Brain microvascular endothelial cell (primary cell): ENCODE measurements around the gene OR13J1.

Source experiments
- DNase-seq: peaks from one replicate; pipeline ENCODE4 v3.0.0-alpha.2; 2020
- H3K27ac ChIP-seq: fragments of 250-450 bp; sonication (Bioruptor Pico); 2 replicates; pipeline ENCODE4 v1.5.1; 2020; ENCODE audit warnings: mild to moderate bottlenecking, moderate library complexity
- H3K27me3 ChIP-seq: fragments of 250-450 bp; sonication (Bioruptor Pico); replicated peaks from 2 replicates; pipeline ENCODE4 v1.5.1; 2020; ENCODE audit warnings: mild to moderate bottlenecking
- H3K36me3 ChIP-seq: fragments of 250-450 bp; sonication (Bioruptor Pico); replicated peaks from 2 replicates; pipeline ENCODE4 v1.5.1; 2020; ENCODE audit warnings: mild to moderate bottlenecking
- H3K4me3 ChIP-seq: 2 replicates; pipeline ENCODE4 v1.5.1; 2011; ENCODE audit warnings: low read depth, mild to moderate bottlenecking, control low read depth, low read length, moderate library complexity
- in situ Hi-C: cut with HindIII; loops from 2 replicates; pipeline ENCODE4 v1.10.0; 2017; ENCODE audit warnings: low sequenced_read_pairs, low pct_ligation_motif_present
- TF ChIP-seq, protein P1 (sequence below): IDR thresholded peaks from 2 replicates; pipeline ENCODE4 v1.5.1; 2011; ENCODE audit warnings: low read depth, mild to moderate bottlenecking, moderate library complexity, low read length, control low read depth, inconsistent platforms; ENCODE audit errors: missing control alignments

The OR13J1 gene

DNA sequence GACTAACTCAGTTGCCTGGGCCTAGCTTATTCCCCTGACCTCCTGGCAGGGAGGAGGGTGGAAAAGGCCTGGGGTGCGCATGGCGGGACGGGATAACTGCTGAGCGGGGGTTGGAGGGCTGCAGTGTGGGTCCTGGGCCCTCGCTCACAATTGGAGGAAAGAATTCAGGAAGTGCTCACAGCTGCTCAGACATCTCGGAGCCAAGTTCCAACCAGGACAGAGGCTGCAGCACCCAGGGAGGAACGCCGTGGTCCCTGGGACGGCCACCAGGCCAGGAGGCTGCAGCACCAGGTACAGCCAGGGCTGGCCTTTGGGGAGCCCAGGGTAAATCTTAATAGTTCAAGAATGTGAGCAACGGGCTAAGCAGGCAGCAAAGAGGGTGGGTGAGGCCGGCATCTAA, 39.1 kb upstream of the OR13J1 start, which contains the start of gene SPAAR:
TSS of gene SPAAR (plus strand) at position 217 of the 400 bp plus-strand sequence. CDS start 974 bp downstream, outside the sequence.
- Histone ChIP-seq H3K27me3 (no peaks in the 10 kb centered on the region), H3K27ac (peak within 1 kb of the TSS; percentile 71), H3K4me3 (no peak within 1 kb of the TSS), H3K36me3 (no peaks in the 10 kb centered on the region)
- in situ Hi-C loops: no loop called here
- TF ChIP-seq, protein P1, sequence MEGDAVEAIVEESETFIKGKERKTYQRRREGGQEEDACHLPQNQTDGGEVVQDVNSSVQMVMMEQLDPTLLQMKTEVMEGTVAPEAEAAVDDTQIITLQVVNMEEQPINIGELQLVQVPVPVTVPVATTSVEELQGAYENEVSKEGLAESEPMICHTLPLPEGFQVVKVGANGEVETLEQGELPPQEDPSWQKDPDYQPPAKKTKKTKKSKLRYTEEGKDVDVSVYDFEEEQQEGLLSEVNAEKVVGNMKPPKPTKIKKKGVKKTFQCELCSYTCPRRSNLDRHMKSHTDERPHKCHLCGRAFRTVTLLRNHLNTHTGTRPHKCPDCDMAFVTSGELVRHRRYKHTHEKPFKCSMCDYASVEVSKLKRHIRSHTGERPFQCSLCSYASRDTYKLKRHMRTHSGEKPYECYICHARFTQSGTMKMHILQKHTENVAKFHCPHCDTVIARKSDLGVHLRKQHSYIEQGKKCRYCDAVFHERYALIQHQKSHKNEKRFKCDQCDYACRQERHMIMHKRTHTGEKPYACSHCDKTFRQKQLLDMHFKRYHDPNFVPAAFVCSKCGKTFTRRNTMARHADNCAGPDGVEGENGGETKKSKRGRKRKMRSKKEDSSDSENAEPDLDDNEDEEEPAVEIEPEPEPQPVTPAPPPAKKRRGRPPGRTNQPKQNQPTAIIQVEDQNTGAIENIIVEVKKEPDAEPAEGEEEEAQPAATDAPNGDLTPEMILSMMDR: no peak
- DNase-seq: no peak

DNA sequence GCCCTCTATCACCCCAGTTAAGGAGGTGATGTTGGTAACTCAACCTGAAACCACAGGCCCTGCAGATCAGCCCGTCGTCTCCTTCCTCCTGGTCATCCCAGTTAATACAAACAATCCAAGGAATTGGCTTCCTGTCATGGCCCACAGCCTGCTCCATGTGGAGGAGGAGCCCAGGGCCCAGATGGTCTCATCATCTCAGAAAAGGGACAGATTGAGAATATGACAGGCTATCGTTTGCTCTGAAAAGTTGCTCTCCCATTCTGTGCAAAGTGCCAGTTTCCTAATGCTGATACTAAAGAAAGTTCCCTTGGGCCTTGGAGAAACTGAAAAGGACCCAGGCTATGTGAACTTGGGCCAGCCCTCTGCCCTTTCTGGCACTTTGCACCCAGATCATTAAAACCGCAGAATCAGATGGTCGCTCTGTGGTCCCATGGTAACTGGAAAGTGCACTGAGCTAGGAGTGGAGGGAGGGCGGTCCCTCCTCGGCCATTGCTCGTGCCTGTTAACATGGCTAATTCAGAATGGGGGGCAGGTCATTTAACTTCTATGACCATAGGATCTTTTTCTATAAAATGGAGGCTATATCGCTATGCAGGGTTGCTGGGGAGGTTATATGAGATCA, 38.4 kb upstream of the OR13J1 start:
- DNase-seq: no peak
- in situ Hi-C loops: no loop called here
- H3K27ac ChIP-seq: peak overlapping the region; percentile 71
- TF ChIP-seq, protein P1: no peak
- no peaks in the 10 kb centered on the region for H3K36me3 ChIP-seq
- no peak overlapping the region for H3K4me3 ChIP-seq
- no peaks in the 10 kb centered on the region for H3K27me3 ChIP-seq

DNA sequence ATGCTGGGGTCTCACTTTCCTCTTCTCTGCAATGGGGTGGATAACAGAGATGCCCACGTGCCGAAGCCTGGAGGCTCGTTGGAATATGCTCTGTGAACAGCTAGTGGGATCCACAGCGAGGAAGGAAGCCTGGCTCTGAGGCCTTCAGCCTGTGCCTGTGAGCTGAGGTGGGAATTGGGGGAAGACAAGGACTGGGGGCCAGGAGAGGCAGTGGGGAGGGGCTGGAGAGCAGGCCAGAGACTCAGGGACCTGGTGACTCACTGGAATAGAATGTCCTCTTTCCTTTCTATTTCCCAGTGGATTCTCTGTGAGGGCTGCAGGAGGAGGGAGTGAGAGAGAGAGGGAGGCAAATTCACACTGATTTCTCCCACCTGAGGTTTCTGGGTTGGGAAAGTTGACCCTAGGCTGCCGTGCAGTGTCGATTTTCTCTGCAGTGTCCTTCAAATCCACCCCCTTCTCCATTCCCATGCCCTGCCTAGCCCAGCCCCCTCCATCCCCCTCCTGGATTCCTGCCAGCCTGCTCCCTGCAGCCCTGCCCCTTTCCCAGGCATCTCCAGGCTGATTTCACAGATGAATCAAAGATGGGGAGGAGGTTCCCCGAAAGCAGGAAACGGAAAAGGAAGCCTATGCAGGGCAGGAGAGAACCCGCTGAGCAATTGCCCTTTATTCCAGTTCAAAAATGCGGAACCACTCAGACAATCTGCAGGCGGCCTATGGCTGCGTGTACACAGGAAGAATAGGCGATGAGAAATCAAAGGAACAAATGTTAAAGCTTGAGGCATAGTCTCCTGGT, 37.7 kb upstream of the OR13J1 start:
- TF ChIP-seq, protein P1: peak; percentile 12
- in situ Hi-C loops: no loop called here

DNA sequence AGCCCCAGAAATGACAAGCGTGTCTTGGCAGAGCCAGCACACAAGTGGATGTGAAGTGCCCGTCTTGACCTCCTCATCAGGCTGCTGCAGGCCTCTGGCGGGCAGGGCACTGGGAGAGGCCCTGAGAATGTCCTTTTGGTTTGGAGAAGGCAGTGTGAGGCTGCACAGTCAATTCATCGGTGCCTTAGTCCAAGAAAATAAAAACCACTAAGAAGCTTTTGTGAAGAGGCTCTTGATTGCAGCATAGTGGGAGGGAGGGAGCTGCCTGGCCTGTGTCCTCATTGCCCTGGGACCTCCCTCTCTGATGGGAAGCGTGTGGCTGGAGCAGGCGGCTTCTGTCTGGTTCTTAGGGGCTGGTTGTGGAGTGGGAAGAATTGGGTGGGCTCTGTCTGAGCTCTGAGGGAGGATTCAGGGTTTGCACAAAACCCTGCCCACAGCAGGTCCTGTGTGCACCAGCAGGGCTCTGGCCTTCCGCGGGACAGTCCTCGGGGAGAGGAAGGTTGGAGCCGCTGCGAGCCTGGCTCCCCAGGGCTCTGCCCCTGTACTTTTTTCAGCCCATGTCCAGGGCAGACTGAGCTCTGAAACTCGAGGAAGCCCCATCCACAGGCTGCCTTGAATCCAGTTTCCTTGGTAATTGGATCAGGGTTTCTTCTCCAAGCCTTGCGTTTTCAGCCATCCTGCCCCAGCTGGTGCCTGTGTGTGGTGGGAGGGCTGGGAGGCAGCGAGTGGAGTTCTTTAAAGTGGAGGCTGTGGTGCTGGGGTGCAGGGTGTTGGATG, 36.9 kb upstream of the OR13J1 start:
- TF ChIP-seq, protein P1: peak; percentile 25
- in situ Hi-C loops: no loop called here
- H3K4me3 ChIP-seq: peak overlapping the region; percentile 17
- peak overlapping the region; percentile 71 for H3K27ac ChIP-seq
- H3K27me3 ChIP-seq: no peaks in the 10 kb centered on the region
- H3K36me3 ChIP-seq: no peaks in the 10 kb centered on the region
- DNase-seq: peak; percentile 57

More for the DNA sequence above, 37.7 kb upstream of the OR13J1 start:
- H3K27ac ChIP-seq: peak overlapping the region; percentile 71
- no peaks in the 10 kb centered on the region for H3K36me3 ChIP-seq
- H3K27me3 ChIP-seq: no peaks in the 10 kb centered on the region
- peak; percentile 65 for DNase-seq
- peak overlapping the region; percentile 17 for H3K4me3 ChIP-seq

DNA sequence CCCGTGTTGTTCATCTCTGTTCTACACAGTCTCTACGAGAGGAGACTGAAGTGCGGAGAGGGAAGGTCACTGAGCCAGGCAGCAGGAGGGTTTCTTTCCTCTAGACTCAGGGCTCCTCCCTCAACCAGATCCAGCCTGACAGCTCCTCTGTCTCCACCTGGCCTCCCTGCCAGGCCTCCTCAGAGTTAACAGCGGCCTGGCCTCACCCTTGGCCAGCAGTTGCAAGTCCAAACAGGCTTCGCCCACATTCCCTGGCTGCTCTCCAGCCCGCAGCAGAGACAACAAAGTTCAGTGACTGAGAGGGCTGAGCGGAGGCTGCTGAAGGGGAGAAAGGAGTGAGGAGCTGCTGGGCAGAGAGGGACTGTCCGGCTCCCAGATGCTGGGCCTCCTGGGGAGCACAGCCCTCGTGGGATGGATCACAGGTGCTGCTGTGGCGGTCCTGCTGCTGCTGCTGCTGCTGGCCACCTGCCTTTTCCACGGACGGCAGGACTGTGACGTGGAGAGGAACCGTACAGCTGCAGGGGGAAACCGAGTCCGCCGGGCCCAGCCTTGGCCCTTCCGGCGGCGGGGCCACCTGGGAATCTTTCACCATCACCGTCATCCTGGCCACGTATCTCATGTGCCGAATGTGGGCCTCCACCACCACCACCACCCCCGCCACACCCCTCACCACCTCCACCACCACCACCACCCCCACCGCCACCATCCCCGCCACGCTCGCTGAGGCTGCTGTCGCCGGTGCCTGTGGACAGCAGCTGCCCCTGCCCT, 35.9 kb upstream of the OR13J1 start, which contains the start of gene HRCT1:
TSS of gene HRCT1 (plus strand) at position 291 of the 768 bp plus-strand sequence. CDS start at position 377, 86 bp downstream.
- H3K27ac ChIP-seq: peak within 1 kb of the TSS; percentile 71
- in situ Hi-C loops: no loop called here
- TF ChIP-seq, protein P1: no peak
- H3K4me3 ChIP-seq: no peak within 1 kb of the TSS
- no peaks in the 10 kb centered on the region for H3K36me3 ChIP-seq
- H3K27me3 ChIP-seq: no peaks in the 10 kb centered on the region
- peak; percentile 92 for DNase-seq
